K562 (cell line): ENCODE measurements around the gene KLHL25. TPM values are rescaled to one million over a fixed set of nuclear protein-coding genes. Genes with fewer than 3 reads are reported as not detected.

Source experiments
- ATAC-seq: fragments of 200-7000 bp; cut with Tn5 transposase; 3 replicates; pipeline ENCODE4 v1.9.1; 2020; ENCODE audit warnings: moderate library complexity
- BruUV-seq: library from RNA; stranded (reverse); fragments of 400-500 nt; replicated peaks from 2 replicates; lab custom pipeline; 2021; lab: Mats Ljungman, UMichigan
- CTCF ChIA-PET: fragments of 300-600 bp; formaldehyde crosslinking; extraction: SDS; loops from one replicate; lab custom pipeline; 2021; ENCODE audit warnings: low intra/inter-chr PET ratio; lab: Yijun Ruan, JAX
- POLR2A ChIA-PET: fragments of 300-600, 350-650 bp; sonication (Branson Sonifier 250); formaldehyde crosslinking; extraction: SDS; loops from one replicate; lab custom pipeline; 2021; ENCODE audit warnings: antibody characterized with exemption, inconsistent platforms; lab: Yijun Ruan, JAX
- DNase-seq, 4 experiments: peaks; one replicate each; pipeline versions ENCODE4 v3.0.0 to v3.0.0-alpha.2; 2011 to 2018; ENCODE audit warnings: low spot score in 3 of 4, mixed read lengths in 3 of 4; ENCODE audit errors: extremely low read depth in 1 of 4
- FAIRE-seq: peaks from 2 replicates; lab custom pipeline; 2011; peaks lifted over from hg19 to GRCh38; lab: Jason Lieb, UNC
- H2AFZ ChIP-seq: 2 replicates; pipeline ENCODE4 v1.6.0; 2011; ENCODE audit warnings: low read depth, low read length, control low read depth, inconsistent platforms
- H3K27ac ChIP-seq: fragments of 200-600 bp; 3 replicates; pipeline ENCODE4 v1.8.0; 2011; ENCODE audit warnings: low read depth, mild to moderate bottlenecking, control low read depth, inconsistent platforms, low read length, moderate library complexity, mixed read lengths; ENCODE audit errors: extremely low read depth
- H3K27me3 ChIP-seq, 2 experiments: fragments of 300-600 bp in 1 of 2; 2 replicates in 1 of 2; 3 replicates in 1 of 2; pipeline versions ENCODE4 v1.6.0 to v1.8.0; 2011; ENCODE audit warnings: inconsistent platforms in 2 of 2, low read length in 2 of 2, mild to moderate bottlenecking in 1 of 2, mixed read lengths in 1 of 2, moderate library complexity in 1 of 2; ENCODE audit not compliant: control insufficient read depth in 2 of 2, insufficient read depth in 2 of 2
- H3K36me3 ChIP-seq: fragments of 300-600 bp; 3 replicates; pipeline ENCODE4 v1.8.0; 2011; ENCODE audit warnings: mild to moderate bottlenecking, low read length, inconsistent platforms; ENCODE audit not compliant: control insufficient read depth, insufficient read depth
- H3K4me1 ChIP-seq, 2 experiments: fragments of 200-600 bp in 1 of 2; replicated peaks in 1 of 2; 2 replicates in 1 of 2; 3 replicates in 1 of 2; pipeline versions ENCODE4 v1.5.1 to v1.8.0; 2011; ENCODE audit warnings: inconsistent platforms in 2 of 2, low read length in 2 of 2, mild to moderate bottlenecking in 1 of 2, mixed read lengths in 1 of 2, moderate library complexity in 1 of 2; ENCODE audit not compliant: control insufficient read depth in 2 of 2, insufficient read depth in 2 of 2
- H3K4me2 ChIP-seq: 2 replicates; pipeline ENCODE4 v1.6.1; 2011; ENCODE audit warnings: low read length, control low read depth, inconsistent platforms, mixed read lengths; ENCODE audit not compliant: insufficient read depth
- H3K4me3 ChIP-seq: fragments of 200-600 bp; sonication (generic), shearing (Covaris generic); 2 replicates; pipeline ENCODE4 v1.5.1; 2016; ENCODE audit warnings: control low read depth, inconsistent platforms
- H3K79me2 ChIP-seq: fragments of 200-600 bp; 3 replicates; pipeline ENCODE4 v1.8.0; 2011; ENCODE audit warnings: low read length, inconsistent platforms; ENCODE audit not compliant: control insufficient read depth, insufficient read depth
- H3K9ac ChIP-seq, 2 experiments: 2 replicates each; pipeline versions ENCODE4 v1.6.0 to v1.6.1; 2011; ENCODE audit warnings: low read depth in 2 of 2, low read length in 2 of 2, control low read depth in 1 of 2, inconsistent platforms in 1 of 2, mild to moderate bottlenecking in 1 of 2, mixed read lengths in 1 of 2; ENCODE audit not compliant: insufficient read depth in 1 of 2
- H3K9me1 ChIP-seq: one replicate; pipeline ENCODE4 v1.6.0; 2011; ENCODE audit warnings: inconsistent platforms, mild to moderate bottlenecking, low read length, moderate library complexity; ENCODE audit not compliant: control insufficient read depth, insufficient read depth
- H3K9me3 ChIP-seq: replicated peaks from 2 replicates; pipeline ENCODE4 v1.5.1; 2011; ENCODE audit warnings: low read depth, low read length, inconsistent platforms; ENCODE audit not compliant: control insufficient read depth, insufficient read depth
- H4K20me1 ChIP-seq: replicated peaks from 2 replicates; pipeline ENCODE4 v1.6.1; 2011; ENCODE audit warnings: low read length, inconsistent platforms, mixed read lengths; ENCODE audit not compliant: control insufficient read depth, insufficient read depth
- CEBPG ChIP-seq, 3 experiments: fragments of 200-800 bp in 1 of 3; sonication (Bioruptor generic) in 1 of 3; sonication (generic) in 1 of 3; formaldehyde crosslinking in 1 of 3; IDR thresholded peaks in 2 of 3; conservative IDR thresholded peaks in 1 of 3; 2 replicates each; pipeline versions ENCODE4 v1.6.1 to v1.8.0; 2016 to 2022; ENCODE audit warnings: missing compliant biosample characterization in 2 of 3, missing genetic modification characterization in 2 of 3, mild to moderate bottlenecking in 1 of 3, missing genetic modification reagents in 1 of 3
- HNRNPLL ChIP-seq: fragments of 200-400 bp; formaldehyde crosslinking; IDR thresholded peaks from 2 replicates; pipeline ENCODE4 v1.6.1; 2017; ENCODE audit warnings: low read length, low read depth, mild to moderate bottlenecking; ENCODE audit not compliant: poor library complexity, severe bottlenecking
- ZNF384 ChIP-seq: IDR thresholded peaks from 2 replicates; pipeline ENCODE4 v1.6.1; 2012; ENCODE audit warnings: low read depth, low read length, improper control_type of control experiment
- WGBS: fragments of 100-300 bp; shearing (Covaris generic); methylation state at CpG from one replicate; pipeline ENCODE4 v1.1.6; 2016; ENCODE audit warnings: low coverage, mixed read lengths; ENCODE audit not compliant: insufficient coverage; ENCODE audit errors: missing lambda C conversion rate; 5-methylcytosine and 5-hydroxymethylcytosine counted together
- in situ Hi-C: fragments of 300-500 bp; cut with MboI; formaldehyde crosslinking; loops from 4 replicates; pipeline ENCODE4 v1.15.0; 2018; ENCODE audit warnings: inconsistent platforms, mixed read lengths
- intact Hi-C: fragments of 100-400 bp; cut with micrococcal nuclease; formaldehyde crosslinking; loops from 2 replicates; pipeline ENCODE4 v1.14.2; 2022
- polyA plus RNA-seq, 8 experiments: library from polyadenylated mRNA; depleted of rRNA in 4 of 8; stranded (reverse) in 5 of 8; unstranded in 3 of 8; fragments of >200 nt; fragmentation: Nextera tagmentation in 2 of 8; fragmentation: Illumina TruSeq in 1 of 8; extraction: Ambion mirVana in 2 of 8; extraction: Trizol in 1 of 8; gene quantifications; 2 replicates each; pipeline versions ENCODE4 v1.2.1 to v1.2.3, GENCODE V29; 2011 to 2014; ENCODE audit warnings: inconsistent platforms in 1 of 8, missing spikeins in 1 of 8
- total RNA-seq, 7 experiments: library from RNA; depleted of rRNA in 6 of 7; stranded (reverse); fragments of >200 nt in 6 of 7; fragmentation: Illumina TruSeq in 2 of 7; extraction: Trizol in 2 of 7; gene quantifications; 2 replicates each; pipeline versions ENCODE4 v1.2.1 to v1.2.3, GENCODE V29; 2011 to 2021; ENCODE audit warnings: low replicate concordance in 1 of 7

The KLHL25 gene
- total and polyA plus RNA-seq, 9 of the 15 experiments (the other 6 are each of a cell fraction or from before 2014, with no cell fraction given): 0.04 to 0.14 (median 0.10) TPM; not detected in 3

- Histone ChIP-seq H3K4me3 (no peak overlapping the region), H4K20me1 (no peaks in the 10 kb centered on the region), H3K27ac (no peak overlapping the region), H3K9ac (no peak overlapping the region), H3K9me1 (no peaks in the 10 kb centered on the region), H3K9me3 (no peaks in the 10 kb centered on the region), H3K4me1 (peaks cover 0 to 5% of the 10 kb centered on the region in 2 experiments; a peak in 1 of 5 replicates), H2AFZ (no peak overlapping the region), H3K4me2 (no peak overlapping the region), H3K27me3 (no peaks in the 10 kb centered on the region; a peak in 1 of 5 replicates), H3K36me3 (no peaks in the 10 kb centered on the region), H3K79me2 (no peaks in the 10 kb centered on the region)
- in situ Hi-C loops: no loop called here
- TF ChIP-seq HNRNPLL: peak; percentile 32
- no peak for TF ChIP-seq ZNF384
- no peak for TF ChIP-seq CEBPG (CRISPR knock-in tag; IDR thresholded peaks at IDR 0.05)
- TF ChIP-seq CEBPG (tag; conservative IDR thresholded peaks at IDR 0.05 in 1 of 2, IDR thresholded peaks at IDR 0.05 in 1 of 2): peak in 1 of 2 experiments; percentile 68; a peak in 1 of 4 replicates
- BruUV-seq: no TSS peak
- no peak for ATAC-seq
- POLR2A ChIA-PET: interaction anchor here (0.5 to 1.1 kb wide), 2 partner anchors 62 to 1772 kb away, joined by 3 read pairs; no protein-coding TSS in a partner anchor
- no peak for FAIRE-seq
- 5% methylated on average over 8 of the region's 8 CpGs for WGBS
- CTCF ChIA-PET: interaction anchor here (1.7 kb wide), 1 partner anchor 110 kb away, joined by 20 read pairs; no protein-coding TSS in a partner anchor
- no peak for DNase-seq
- intact Hi-C loops: loop anchor here (1.0 to 2.0 kb wide), 2 partner anchors 110 to 354 kb away; no protein-coding TSS in a partner anchor
Measured at GRCh38 chr15:85840802-85841152, 46.1 kb upstream of the KLHL25 start.
